Measurements from ENCODE around the gene GRID2IP. TPM values are rescaled to one million over a fixed set of nuclear protein-coding genes. Genes with fewer than 3 reads are reported as not detected.
"Not testable (repeated sequence)": the region's sequence is repeated elsewhere in the genome, so short reads cannot be mapped to it uniquely, and the experiment has no call there.

The GRID2IP gene
- total RNA-seq, 4 donors from 2014 or later: not detected

DNA sequence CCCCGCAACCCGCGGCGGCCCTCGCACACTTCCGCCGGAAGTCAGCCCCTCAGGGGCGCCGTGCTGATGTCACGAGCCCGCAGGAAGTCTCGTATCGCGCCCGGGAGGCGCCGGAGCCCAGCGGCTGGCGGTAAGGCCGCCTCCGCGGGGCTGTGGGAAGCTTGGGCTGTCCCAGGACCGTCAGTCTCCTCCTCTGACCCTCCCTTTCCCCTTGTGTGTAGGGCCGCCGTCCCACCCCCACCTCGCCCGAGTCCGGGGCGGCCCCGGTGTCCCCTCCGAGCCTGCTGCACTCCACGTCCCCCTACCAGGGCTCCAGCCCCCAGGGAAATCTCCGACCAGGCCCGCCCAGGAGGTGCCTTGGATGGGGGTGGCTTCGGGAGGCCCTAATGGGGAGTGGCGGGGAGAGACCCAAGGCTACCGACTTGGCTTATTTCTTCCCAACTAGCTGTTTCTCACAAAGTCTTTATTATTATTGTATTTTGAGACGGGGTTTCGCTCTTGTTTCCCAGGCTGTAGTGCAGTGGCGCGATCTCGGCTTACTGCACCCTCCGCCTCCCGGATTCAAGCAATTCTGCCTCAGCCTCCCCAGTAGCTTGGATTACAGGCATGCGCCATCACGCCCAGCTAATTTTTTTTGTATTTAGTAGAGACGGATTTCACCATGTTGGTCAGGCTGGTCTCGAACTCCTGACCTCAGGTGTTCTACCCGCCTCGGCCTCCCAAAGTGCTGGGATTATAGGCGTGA is 26.3 kb upstream of the GRID2IP start, which contains the start of gene ZDHHC4:
Gene ZDHHC4 (plus strand): TSS at position 86 of the 745 bp plus-strand sequence. CDS start 3,108 bp downstream, outside the sequence.
- peak within 1 kb of the TSS; percentile 88 to 97 (median 94) for H3K27ac ChIP-seq
- peak within 1 kb of the TSS; percentile 49 to 96 (median 78) for H3K4me3 ChIP-seq
- peaks cover 0 to 4% (median 0%) of the 10 kb centered on the region in 4 donors for H3K4me1 ChIP-seq
- H3K27me3 ChIP-seq: no peaks in the 10 kb centered on the region
- TF ChIP-seq POLR2A (IDR thresholded peaks at IDR 0.05): peak; percentile 79 to 85
- TF ChIP-seq EP300 (IDR thresholded peaks at IDR 0.05): peak; percentile 33 to 93
- TF ChIP-seq, protein P1, sequence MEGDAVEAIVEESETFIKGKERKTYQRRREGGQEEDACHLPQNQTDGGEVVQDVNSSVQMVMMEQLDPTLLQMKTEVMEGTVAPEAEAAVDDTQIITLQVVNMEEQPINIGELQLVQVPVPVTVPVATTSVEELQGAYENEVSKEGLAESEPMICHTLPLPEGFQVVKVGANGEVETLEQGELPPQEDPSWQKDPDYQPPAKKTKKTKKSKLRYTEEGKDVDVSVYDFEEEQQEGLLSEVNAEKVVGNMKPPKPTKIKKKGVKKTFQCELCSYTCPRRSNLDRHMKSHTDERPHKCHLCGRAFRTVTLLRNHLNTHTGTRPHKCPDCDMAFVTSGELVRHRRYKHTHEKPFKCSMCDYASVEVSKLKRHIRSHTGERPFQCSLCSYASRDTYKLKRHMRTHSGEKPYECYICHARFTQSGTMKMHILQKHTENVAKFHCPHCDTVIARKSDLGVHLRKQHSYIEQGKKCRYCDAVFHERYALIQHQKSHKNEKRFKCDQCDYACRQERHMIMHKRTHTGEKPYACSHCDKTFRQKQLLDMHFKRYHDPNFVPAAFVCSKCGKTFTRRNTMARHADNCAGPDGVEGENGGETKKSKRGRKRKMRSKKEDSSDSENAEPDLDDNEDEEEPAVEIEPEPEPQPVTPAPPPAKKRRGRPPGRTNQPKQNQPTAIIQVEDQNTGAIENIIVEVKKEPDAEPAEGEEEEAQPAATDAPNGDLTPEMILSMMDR (IDR thresholded peaks at IDR 0.05): no peak
- H3K36me3 ChIP-seq: peaks cover 0 to 34% (median 7%) of the 10 kb centered on the region in 3 donors
- DNase-seq (ENCODE audit: low spot score in 2 of 2): peak; percentile 61 to 63
- no peaks in the 10 kb centered on the region for H3K9me3 ChIP-seq
- 15 to 22% methylated on average over 33 to 48 of the region's 51 CpGs for WGBS, 2 donors

DNA sequence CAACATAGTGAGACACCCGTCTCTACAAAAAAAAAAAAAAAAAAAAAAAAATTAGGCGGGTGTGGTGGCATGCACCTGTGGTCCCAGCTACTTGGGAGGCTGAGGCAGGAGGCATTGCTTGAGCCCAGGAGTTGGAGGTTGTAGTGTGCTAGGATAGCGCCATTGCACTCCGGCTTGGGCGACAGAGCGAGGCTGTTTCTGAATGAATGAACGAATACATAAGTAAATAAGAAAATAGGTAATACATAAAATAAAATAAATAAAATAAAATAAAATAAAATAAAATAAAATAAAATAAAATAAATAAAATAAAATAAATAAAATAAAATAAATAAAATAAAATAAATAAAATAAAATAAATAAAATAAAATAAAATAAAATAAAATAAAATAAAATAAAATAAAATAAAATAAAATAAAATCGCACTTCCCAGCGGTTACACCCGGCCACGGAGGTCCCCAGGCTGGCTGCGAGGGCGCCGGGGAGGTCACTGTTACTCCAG is 25.7 kb upstream of the GRID2IP start:
- H3K9me3 ChIP-seq; H3K4me1 ChIP-seq; H3K27me3 ChIP-seq; DNase-seq (ENCODE audit: low spot score in 2 of 2): not testable (repeated sequence)
- peak overlapping the region; percentile 88 to 97 (median 94) for H3K27ac ChIP-seq
- peaks cover 0 to 28% (median 6%) of the 10 kb centered on the region in 3 donors for H3K36me3 ChIP-seq
- H3K4me3 ChIP-seq: peak overlapping the region; percentile 49 to 96 (median 78)
- WGBS, 2 donors: 19 to 24% methylated on average over 14 of the region's 14 CpGs

DNA sequence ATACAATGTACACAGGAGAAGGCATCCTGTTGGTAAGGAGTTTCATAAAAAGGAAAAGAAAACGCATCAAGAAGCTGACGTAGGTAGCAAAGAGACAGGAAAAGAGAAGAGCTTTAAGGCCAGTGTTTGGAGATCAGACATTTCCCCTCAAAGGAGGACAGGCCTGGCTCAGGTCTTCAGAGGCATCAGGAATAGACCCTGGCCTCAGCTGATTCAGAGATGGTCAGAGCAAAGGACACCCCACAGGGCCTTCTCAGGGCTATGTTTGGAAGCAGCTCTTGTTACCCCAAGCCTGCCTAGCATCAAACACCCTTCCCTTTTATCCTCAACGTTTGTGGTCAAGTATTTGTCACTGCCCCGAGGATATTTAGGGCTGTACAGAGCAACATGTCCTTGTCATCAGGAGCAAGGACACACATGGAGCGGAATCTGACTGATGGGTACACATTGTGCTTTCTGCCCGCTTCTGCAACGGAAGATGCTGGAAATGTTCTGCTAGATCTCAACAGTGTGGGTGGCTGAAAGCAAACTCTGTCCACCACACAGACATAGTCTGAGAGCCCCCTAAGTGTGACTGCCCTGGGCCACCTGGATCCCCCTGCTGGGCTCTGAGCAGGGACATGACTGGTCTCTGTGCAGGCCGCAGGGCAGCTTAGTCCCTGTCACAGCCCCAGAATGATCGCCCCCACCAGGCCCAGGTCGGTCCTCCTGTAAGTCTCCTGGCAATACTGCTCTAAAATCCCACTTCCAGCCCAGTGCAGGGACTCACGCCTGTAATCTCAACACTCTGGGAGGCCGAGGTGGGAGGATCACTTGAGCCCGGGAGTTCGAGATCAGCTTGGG is 25.0 kb upstream of the GRID2IP start:
- 79 to 80% methylated on average over 12 to 14 of the region's 14 CpGs for WGBS, 2 donors
- no peaks in the 10 kb centered on the region for H3K27me3 ChIP-seq
- H3K4me3 ChIP-seq: peak overlapping the region; percentile 49 to 96 (median 78)
- no peak for DNase-seq (ENCODE audit: low spot score in 2 of 2)
- peak overlapping the region in 1 of 4 donors; percentile 97 for H3K27ac ChIP-seq
- H3K4me1 ChIP-seq: peaks cover 0 to 4% (median 0%) of the 10 kb centered on the region in 4 donors
- no peaks in the 10 kb centered on the region for H3K9me3 ChIP-seq
- peaks cover 0 to 21% (median 0%) of the 10 kb centered on the region in 3 donors for H3K36me3 ChIP-seq
- no peak for TF ChIP-seq POLR2A (IDR thresholded peaks at IDR 0.05)
- TF ChIP-seq, protein P1 (IDR thresholded peaks at IDR 0.05): no peak
- no peak for TF ChIP-seq EP300 (IDR thresholded peaks at IDR 0.05)

GRCh38 chr7:6575281-6576023 is 24.2 kb upstream of the GRID2IP start:
- no peaks in the 10 kb centered on the region for H3K27me3 ChIP-seq
- TF ChIP-seq, protein P1 (IDR thresholded peaks at IDR 0.05): no peak
- TF ChIP-seq POLR2A (IDR thresholded peaks at IDR 0.05) (no peak), EP300 (IDR thresholded peaks at IDR 0.05) (no peak)
- H3K36me3 ChIP-seq: peaks cover 0 to 13% (median 0%) of the 10 kb centered on the region in 3 donors
- no peak overlapping the region for H3K27ac ChIP-seq
- no peaks in the 10 kb centered on the region for H3K9me3 ChIP-seq
- peaks cover 0 to 4% (median 0%) of the 10 kb centered on the region in 4 donors for H3K4me1 ChIP-seq
- WGBS, 2 donors: 75 to 84% methylated on average over 9 of the region's 9 CpGs
- DNase-seq (ENCODE audit: low spot score in 2 of 2): no peak
- no peak overlapping the region for H3K4me3 ChIP-seq

- DNase-seq (ENCODE audit: low spot score in 2 of 2): no peak
- H3K36me3 ChIP-seq: no peaks in the 10 kb centered on the region
- H3K27ac ChIP-seq: no peak overlapping the region
- no peaks in the 10 kb centered on the region for H3K27me3 ChIP-seq
- H3K4me3 ChIP-seq: no peak overlapping the region
- no peaks in the 10 kb centered on the region for H3K9me3 ChIP-seq
- no peak for TF ChIP-seq EP300 (IDR thresholded peaks at IDR 0.05)
- no peak for TF ChIP-seq POLR2A (IDR thresholded peaks at IDR 0.05)
- TF ChIP-seq, protein P1 (IDR thresholded peaks at IDR 0.05): no peak
- WGBS, 2 donors: 53 to 57% methylated on average over 7 of the region's 7 CpGs
- peaks cover 0 to under 1% (median 0%) of the 10 kb centered on the region in 4 donors for H3K4me1 ChIP-seq
These were observed 20.0 kb upstream of the GRID2IP start for GRCh38 chr7:6571160-6571779.

Measured in tibial nerve (tissue), 4 donors.